LNCAP (cell line): ENCODE results near the gene ZNF688.

Source experiments
- TF ChIP-seq, protein P1 (sequence below): fragments of 450-650 bp; IDR thresholded peaks from 2 replicates; pipeline ENCODE4 v1.5.1; 2017; ENCODE audit warnings: mild to moderate bottlenecking

The ZNF688 gene

GRCh38 chr16:30528799-30529457, 42.6 kb downstream of the ZNF688 start:
- TF ChIP-seq, protein P1, sequence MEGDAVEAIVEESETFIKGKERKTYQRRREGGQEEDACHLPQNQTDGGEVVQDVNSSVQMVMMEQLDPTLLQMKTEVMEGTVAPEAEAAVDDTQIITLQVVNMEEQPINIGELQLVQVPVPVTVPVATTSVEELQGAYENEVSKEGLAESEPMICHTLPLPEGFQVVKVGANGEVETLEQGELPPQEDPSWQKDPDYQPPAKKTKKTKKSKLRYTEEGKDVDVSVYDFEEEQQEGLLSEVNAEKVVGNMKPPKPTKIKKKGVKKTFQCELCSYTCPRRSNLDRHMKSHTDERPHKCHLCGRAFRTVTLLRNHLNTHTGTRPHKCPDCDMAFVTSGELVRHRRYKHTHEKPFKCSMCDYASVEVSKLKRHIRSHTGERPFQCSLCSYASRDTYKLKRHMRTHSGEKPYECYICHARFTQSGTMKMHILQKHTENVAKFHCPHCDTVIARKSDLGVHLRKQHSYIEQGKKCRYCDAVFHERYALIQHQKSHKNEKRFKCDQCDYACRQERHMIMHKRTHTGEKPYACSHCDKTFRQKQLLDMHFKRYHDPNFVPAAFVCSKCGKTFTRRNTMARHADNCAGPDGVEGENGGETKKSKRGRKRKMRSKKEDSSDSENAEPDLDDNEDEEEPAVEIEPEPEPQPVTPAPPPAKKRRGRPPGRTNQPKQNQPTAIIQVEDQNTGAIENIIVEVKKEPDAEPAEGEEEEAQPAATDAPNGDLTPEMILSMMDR = no peak

DNA sequence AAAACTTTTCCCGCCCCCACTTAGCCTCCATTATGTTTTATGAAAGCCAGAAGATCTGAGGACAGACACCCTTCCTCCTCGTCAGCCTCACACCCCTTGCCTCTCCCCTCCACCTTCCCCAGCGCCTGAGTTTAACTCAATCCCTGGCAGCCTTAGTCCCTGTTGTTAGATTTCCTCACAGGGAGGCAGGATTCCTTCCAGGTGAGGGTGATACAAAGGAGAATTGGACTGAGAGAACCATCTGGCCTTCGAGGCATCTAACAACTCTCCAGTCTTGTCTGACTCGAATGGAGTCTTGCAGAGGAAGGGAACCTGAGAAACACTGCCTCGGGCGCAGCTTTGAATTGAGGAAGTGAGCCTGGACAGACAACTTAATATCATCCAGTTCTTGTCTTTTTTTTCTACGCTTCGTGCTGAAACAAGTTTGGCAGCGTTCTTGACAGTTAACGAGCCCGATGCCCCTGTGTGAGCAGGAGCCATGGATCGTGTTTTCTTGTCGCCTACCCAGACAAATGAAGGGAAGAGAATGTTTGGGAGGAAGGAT, 43.8 kb downstream of the ZNF688 start:
- TF ChIP-seq, protein P1 = no peak

- TF ChIP-seq, protein P1 = no peak
Observed at GRCh38 chr16:30526823-30527634, 44.5 kb downstream of the ZNF688 start.

- TF ChIP-seq, protein P1 = no peak
Observed at GRCh38 chr16:30526137-30526822, 45.2 kb downstream of the ZNF688 start, which contains the start of gene ZNF768. Gene ZNF768, minus strand, starts transcription at chr16:30526566. Its CDS starts 153 bp downstream, at chr16:30526413.

- TF ChIP-seq, protein P1 = no peak
Observed at GRCh38 chr16:30525844-30526136, 45.7 kb downstream of the ZNF688 start.

- TF ChIP-seq, protein P1 = no peak
Observed at GRCh38 chr16:30524575-30525568, 46.6 kb downstream of the ZNF688 start.
